ENCODE results near the gene HPS4.

DNA sequence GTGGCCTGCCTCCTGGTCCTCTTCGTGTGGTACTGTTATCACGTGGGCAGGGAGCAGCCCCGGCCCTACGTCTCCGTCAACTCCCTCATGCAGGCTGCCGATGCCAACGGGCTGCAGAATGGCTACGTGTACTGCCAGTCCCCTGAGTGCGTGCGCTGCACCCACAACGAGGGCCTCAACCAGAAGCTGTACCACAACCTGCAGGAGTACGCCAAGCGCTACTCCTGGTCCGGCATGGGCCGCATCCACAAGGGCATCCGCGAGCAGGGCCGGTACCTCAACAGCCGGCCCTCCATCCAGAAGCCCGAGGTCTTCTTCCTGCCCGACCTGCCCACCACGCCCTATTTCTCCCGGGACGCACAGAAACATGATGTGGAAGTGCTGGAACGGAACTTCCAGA lies 49.8 kb downstream of the HPS4 start:
- TF ChIP-seq, protein P1, sequence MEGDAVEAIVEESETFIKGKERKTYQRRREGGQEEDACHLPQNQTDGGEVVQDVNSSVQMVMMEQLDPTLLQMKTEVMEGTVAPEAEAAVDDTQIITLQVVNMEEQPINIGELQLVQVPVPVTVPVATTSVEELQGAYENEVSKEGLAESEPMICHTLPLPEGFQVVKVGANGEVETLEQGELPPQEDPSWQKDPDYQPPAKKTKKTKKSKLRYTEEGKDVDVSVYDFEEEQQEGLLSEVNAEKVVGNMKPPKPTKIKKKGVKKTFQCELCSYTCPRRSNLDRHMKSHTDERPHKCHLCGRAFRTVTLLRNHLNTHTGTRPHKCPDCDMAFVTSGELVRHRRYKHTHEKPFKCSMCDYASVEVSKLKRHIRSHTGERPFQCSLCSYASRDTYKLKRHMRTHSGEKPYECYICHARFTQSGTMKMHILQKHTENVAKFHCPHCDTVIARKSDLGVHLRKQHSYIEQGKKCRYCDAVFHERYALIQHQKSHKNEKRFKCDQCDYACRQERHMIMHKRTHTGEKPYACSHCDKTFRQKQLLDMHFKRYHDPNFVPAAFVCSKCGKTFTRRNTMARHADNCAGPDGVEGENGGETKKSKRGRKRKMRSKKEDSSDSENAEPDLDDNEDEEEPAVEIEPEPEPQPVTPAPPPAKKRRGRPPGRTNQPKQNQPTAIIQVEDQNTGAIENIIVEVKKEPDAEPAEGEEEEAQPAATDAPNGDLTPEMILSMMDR (IDR thresholded peaks at IDR 0.05) = no peak
- no peak for TF ChIP-seq POLR2A (IDR thresholded peaks at IDR 0.05)

Measured in body of pancreas (tissue), 4 donors.